GM19467 (cell line): ENCODE data around the gene TMEM139.
"Not testable (repeated sequence)": the region's sequence is repeated elsewhere in the genome, so short reads cannot be mapped to it uniquely, and the experiment has no call there.

Experiments used
- ATAC-seq: cut with Tn5 transposase; IDR thresholded peaks from one replicate; pipeline ENCODE4 v1.9.1; 2021; ENCODE audit warnings: mild to moderate bottlenecking, moderate library complexity; ENCODE audit not compliant: unreplicated experiment

TMEM139 gene

GRCh38 chr7:143257501-143257900 lies 27.3 kb upstream of the TMEM139 start:
- ATAC-seq, result no peak

- ATAC-seq, result peak; percentile 37
Observed at GRCh38 chr7:143258831-143259230, 25.9 kb upstream of the TMEM139 start.

- ATAC-seq, result no peak
Observed at GRCh38 chr7:143259765-143260164, 25.0 kb upstream of the TMEM139 start.

- ATAC-seq, result no peak
Observed at GRCh38 chr7:143261901-143262300, 22.9 kb upstream of the TMEM139 start.

GRCh38 chr7:143263266-143264195 lies 21.2 kb upstream of the TMEM139 start, which contains the start of gene GSTK1:
TSS of gene GSTK1 (plus strand) at chr7:143263441. CDS start at chr7:143263514, 73 bp downstream.
- peak; percentile 96 for ATAC-seq

- not testable (repeated sequence) for ATAC-seq
Observed at GRCh38 chr7:143264196-143264568, 20.6 kb upstream of the TMEM139 start.

- ATAC-seq, result no peak
Observed at GRCh38 chr7:143265017-143265693, 19.6 kb upstream of the TMEM139 start.

GRCh38 chr7:143269251-143269650 lies 15.5 kb upstream of the TMEM139 start:
- ATAC-seq, result no peak

GRCh38 chr7:143271240-143271639 lies 13.5 kb upstream of the TMEM139 start:
- ATAC-seq, result no peak

GRCh38 chr7:143272871-143273270 lies 11.9 kb upstream of the TMEM139 start:
- ATAC-seq, result no peak

- ATAC-seq, result no peak
Observed at GRCh38 chr7:143279186-143280098, 5.3 kb upstream of the TMEM139 start.

- ATAC-seq, result no peak
Observed at GRCh38 chr7:143280160-143280559, 4.6 kb upstream of the TMEM139 start.

- ATAC-seq, result no peak
Observed at GRCh38 chr7:143280566-143280965, 4.2 kb upstream of the TMEM139 start.

- ATAC-seq, result no peak
Observed at GRCh38 chr7:143281529-143281928, 3.2 kb upstream of the TMEM139 start.

- no peak for ATAC-seq
Observed at GRCh38 chr7:143282124-143282523, 2.6 kb upstream of the TMEM139 start.

GRCh38 chr7:143283381-143283780 lies 1.4 kb upstream of the TMEM139 start:
- no peak for ATAC-seq

- no peak for ATAC-seq
Observed at GRCh38 chr7:143285470-143285778, 666 bp downstream of the TMEM139 start.

GRCh38 chr7:143285806-143286521 lies 1.2 kb downstream of the TMEM139 start:
- no peak for ATAC-seq

GRCh38 chr7:143286522-143286890 lies 1.7 kb downstream of the TMEM139 start:
- ATAC-seq, result no peak

- ATAC-seq, result no peak
Observed at GRCh38 chr7:143287339-143287934, 2.7 kb downstream of the TMEM139 start.
